Measurements from ENCODE around the gene KLF5. TPM values are rescaled to one million over a fixed set of nuclear protein-coding genes. Genes with fewer than 3 reads are reported as not detected.
"Not testable (repeated sequence)": the region's sequence is repeated elsewhere in the genome, so short reads cannot be mapped to it uniquely, and the experiment has no call there.

The KLF5 gene
- total RNA-seq, 1 donor from 2014 or later = 121 TPM

DNA sequence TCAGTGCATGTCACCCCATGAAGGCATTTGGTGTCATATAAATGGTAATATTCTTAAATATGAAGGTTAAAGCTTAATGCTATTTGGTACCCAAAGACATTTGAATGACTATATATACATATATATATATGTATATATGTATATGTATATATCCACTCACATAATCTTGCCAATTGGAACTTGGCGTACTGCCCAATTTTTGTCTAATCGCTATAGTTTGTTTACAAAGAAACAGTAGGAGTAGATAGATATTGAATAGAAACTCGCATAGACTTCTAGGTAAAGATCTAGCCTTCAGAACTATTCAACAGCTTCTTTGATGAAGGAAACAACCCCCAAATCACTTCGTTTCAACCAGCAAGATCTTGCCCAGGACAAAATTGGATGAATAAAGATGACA is 24.1 kb downstream of the KLF5 start:
- DNase-seq (ENCODE audit: low read depth) = no peak

DNA sequence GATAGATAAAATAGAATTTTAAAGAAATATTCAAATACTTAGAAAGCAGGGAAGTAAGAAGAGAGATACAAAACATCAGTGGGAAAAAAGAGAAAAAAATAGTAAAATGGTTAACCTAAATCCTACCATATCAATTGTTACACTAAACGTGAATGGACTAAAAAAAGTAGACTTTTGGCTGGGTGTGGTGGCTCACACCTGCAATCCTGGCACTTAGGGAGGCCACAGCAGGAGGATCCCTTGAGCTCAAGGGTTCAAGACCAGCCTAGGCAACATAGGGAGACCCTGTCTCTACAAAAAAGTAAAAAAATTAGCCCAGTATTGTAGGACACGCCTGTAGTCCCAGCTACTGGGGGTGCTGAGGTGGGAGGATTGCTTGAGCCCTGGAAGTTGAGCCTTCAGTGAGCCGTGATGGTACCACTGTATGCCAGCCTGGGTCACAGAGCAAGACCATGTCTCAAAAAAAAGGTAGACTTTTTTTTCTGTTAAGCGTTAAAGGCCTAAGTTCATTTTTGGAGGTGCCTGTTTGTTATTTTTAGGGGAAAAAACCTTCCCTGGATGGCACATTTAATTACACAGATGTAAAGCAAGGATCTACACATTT is 29.6 kb downstream of the KLF5 start:
- no peak for DNase-seq (ENCODE audit: low read depth)

DNA sequence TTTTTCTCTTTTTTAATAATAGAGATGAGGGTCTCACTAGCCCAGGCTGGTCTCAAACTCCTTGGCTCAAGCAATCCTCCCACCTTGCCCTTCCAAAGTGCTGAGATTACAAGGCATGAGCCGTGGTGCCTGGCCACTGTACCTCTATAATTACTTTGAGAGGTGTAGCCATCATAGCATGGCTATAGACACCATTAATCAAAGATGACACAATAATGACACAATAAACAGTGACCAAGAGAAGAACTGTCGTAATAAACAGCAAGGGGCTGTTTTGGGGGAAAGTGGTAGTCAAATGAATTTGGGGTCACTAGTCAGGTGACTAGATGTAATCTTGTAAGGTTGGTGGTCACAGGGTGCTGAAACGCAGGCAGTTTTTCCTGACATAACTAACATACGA is 30.4 kb downstream of the KLF5 start:
- DNase-seq (ENCODE audit: low read depth) = no peak

DNA sequence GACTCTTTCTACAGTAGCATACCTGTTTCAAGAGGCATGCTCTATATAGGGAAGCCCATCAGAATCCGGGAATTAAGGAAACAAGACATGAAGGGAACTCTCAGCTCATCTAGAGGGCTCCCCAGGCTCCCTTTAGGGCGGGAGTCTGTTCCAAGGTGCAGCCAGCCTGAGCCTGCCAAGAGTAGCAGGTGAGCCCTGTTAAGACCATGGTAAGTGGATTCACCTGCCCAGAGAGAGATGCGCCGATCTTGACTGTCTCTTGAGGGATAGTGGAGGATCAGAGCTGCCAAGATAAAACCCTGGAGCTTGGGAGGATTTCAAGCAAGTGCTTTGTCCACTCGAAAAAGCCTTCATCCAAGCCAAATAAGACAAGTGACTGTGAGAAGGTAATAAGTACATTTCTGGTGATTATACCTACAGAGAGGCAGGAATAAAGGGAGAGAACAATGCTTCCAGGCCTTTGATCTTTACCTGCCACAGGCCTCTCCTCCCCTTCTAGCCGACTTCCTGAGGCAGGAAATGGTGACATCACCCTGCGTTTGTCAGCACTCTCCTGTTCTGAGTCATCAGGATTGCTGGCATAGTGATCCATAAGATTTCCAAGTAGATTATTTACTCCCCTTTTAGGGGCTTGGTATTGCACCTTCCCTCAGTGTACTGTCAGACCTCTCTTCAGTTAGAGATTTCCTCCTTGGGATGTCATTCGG is 31.5 kb downstream of the KLF5 start:
- DNase-seq (ENCODE audit: low read depth) = peak; percentile 33

DNA sequence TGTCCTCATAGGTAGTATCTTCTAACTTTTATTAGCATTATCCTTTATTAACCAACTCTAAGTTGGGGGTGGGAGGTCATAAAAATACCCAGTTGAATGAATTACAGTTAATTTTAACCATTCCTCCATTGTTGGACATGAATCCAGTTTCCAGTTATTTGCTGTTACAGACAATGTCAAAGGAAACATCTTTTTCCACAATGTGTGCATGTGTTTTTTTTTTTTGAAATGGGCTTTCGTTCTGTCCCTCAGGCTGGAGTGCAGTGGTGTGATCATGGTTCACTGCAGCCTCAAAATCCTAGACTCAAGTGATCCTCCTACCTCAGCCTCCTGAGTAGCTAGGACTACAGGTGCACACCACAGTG is 32.0 kb downstream of the KLF5 start:
- DNase-seq (ENCODE audit: low read depth) = no peak

DNA sequence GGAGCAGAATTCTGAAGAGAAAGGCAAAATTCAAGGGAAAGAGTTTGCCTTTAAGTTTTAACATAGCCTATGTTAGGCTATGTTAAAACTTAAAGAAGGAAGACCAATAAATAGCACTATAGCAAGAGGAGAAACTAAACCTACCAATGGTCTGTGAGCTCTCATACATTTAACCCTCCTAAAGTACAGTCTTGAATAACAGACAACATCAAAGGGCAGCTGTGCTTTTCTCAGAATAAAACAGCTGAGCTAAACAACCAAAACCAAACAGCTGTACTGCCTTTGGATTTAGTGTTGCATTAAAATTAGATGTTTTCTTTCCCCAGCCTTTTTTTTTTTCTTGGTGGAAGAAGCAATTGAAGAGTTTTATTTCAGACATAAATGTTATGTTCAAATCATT is 34.0 kb downstream of the KLF5 start:
- DNase-seq (ENCODE audit: low read depth) = peak; percentile 94

DNA sequence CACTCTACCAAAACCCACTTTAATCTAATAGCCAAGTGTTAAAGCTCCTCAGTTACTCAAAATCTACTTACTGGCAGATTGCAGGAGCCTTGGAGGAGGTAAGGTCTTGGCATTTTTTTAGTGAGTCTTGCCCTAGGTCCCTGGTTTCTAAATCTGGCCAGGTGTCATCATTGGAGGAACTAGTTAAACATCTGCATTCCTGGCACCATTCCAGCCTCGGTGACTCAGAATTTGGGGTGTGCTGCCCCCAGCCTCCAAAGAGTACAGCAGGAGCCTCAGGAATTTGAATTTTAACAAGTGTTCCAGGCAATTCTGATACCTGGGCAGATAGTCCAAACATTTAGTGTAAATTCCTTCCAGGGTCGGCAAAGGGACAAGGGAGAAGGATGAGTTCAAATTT is 37.4 kb downstream of the KLF5 start:
- peak; percentile 64 for DNase-seq (ENCODE audit: low read depth)

DNA sequence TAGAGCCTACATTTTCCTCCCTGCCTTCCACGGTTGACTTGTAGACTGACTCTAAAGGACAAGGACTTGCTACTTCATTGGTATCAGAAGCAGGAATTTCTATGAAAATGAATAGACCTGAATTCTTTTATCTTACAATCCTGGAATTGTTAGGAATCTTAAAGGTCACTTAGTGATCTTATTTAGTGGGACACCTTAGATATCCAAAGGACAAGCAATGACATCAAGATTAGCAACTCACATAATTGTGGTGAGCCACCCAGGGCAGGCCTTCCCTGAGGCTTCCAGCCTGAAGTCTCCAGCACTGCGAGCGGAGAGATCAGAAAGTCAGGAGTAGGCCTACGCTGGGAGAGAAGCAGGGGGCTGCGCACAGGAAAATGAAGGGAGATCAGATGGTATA is 37.8 kb downstream of the KLF5 start:
- peak; percentile 78 for DNase-seq (ENCODE audit: low read depth)

DNA sequence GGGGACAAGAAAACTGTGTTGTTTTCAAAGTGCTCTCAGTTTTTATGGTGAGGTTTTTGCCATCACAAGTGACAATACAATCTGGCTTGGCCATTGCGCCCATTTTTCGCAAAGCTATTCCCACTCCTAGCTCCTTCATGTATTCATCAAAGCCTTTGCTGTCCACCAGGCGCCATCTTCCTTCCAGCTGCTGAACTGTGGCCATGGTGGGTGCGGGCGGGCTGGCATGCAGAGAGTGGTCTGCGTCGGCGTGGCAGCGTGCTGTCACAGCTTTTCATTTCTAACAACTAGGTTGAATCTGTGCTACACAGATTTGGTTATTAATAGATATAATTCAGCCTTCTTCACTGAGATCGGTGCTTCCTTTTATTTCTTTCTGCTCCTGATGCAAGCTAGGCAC is 42.0 kb downstream of the KLF5 start:
- not testable (repeated sequence) for DNase-seq (ENCODE audit: low read depth)

DNA sequence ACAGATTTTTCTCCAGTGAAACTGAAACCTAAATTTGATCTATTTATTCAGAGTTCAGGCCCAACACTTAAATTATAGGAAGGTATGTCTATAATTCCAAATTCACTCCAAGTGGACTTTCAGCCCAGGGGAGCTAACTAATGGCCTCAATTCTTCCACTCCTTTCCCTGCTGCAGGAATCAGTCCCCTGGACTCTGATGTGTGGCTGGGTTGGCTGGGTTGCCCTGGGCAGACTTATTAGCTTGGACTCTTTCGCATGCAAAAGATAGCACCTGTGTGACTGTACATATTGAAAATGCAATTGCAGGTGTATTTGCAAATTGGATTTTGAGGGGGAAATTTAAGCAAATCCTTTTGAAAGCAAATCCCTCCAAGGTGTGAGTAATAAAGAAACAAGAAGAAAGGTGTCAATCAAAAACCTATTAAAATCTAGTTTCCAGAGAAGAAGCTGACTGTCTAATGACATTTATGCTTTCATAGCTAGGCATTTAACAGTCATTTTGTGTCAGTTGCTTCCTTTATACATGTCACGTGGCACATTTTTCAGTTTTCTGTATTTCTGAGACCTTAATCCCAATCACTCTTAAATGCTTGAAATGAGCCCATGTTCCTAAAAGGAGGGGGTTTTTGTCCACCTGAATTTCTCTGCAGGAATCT is 42.7 kb downstream of the KLF5 start:
- DNase-seq (ENCODE audit: low read depth) = no peak

DNA sequence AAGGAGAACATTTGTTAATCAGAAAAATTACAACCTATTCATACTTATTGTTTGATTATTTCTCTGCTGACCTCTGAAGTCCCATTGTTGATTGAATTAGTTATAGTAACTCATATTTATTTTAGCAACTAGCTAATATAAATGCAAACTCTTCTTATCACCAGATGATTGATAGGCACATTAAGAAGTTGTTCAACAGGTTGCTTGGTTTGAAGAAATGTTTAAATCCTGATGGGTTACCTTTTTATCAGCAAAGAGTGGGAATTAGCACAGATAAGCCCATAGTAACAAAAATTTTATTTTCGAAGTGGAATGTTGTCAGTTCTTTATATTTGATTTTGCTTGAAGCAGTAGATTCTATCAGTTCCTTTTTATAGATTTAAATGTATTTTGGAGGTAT is 44.4 kb downstream of the KLF5 start:
- DNase-seq (ENCODE audit: low read depth) = no peak

DNA sequence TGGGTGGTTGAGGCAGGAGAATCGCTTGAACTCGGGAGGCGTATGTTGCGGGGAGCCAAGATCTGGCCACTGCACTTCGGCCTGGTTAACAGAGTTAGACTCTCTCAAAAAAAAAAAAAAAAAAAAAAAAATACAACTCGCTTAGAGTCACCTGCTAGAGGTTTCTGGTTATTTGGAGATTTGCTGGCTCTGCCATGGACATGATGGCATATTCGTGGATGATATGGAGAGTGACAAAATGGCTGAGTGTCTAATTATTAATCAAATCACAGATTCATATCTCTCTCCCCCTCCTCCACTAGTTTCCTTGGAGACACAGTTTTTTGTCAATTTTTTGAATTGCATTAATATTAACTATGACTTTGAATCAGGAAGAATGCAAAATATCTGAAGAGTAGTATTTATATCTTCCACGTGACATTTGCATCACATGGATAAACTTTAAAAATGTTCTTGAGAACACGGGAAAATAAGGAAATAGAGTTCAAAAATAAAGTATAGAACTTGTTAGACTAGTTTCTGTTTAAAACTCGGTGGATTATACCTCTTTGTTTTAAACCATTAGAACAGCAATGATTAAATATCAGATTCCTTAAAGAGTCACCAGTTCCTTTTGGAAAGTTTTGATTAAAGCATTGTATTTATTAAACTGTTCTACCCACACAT is 47.8 kb downstream of the KLF5 start:
- DNase-seq (ENCODE audit: low read depth) = no peak

DNA sequence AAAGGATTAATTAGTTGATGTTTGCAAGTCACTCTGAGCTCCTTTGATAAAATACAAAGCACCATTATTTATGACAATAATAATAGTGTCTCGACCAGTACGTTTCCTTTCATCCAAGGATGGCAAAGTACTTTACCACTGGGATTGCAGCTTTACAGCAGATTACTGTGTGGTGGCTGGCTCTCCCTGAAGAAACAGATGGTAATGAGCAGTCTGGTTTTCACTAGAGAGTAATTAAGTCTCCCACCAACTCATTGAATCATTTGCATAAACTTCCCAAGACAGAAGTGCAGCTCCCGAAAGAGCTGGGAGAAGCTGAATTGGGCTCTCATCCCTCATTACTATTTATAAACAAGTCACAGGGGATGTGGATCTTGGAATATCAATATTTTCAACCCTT is 48.7 kb downstream of the KLF5 start:
- DNase-seq (ENCODE audit: low read depth) = no peak

DNA sequence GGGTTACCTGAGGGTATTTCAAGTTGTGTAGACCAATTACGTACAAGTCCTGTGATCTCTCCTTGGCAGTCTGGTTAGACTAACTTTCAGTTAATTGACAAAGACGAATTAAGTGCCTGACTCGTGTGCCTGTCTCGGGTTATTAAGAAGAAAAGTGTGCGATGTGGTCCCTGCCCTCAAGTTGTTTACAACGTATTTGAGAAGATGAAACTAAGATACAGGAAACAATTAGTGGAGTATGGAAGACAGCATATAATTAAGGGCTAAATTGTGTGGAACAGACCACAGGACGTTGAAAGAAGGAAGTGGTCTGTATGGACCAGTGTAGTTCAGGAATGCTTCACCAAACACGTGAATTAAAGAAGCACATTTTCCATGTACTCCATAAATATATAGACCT is 49.2 kb downstream of the KLF5 start:
- DNase-seq (ENCODE audit: low read depth) = no peak

DNA sequence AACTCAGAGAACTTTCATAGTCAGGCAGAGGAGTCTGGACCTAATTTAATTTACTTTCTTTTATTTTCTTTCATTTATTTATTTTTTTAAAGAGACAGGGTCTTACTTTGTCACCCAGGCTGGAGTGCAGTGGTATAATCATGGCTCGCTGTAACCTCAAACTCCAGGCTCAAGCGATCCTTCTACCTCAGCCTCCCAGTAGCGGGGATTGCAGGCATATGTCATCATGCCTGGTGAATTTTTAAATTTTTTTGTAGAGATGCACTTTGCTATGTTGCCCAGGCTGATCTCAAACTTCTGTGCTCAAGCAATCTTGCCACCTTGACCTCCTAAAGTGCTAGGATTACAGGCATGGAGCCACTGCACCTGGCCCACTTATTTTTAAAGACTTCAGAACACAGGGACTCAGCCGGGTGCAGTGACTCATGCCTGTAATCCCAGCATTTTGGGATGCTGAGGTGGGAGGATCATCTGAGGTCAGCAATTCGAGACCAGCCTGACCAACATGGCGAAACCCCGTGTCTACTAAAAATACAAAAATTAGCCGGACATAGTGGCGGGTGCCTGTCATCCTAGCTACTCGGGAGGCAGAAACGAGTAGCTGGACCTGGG is 50.6 kb downstream of the KLF5 start:
- DNase-seq (ENCODE audit: low read depth) = peak; percentile 61

DNA sequence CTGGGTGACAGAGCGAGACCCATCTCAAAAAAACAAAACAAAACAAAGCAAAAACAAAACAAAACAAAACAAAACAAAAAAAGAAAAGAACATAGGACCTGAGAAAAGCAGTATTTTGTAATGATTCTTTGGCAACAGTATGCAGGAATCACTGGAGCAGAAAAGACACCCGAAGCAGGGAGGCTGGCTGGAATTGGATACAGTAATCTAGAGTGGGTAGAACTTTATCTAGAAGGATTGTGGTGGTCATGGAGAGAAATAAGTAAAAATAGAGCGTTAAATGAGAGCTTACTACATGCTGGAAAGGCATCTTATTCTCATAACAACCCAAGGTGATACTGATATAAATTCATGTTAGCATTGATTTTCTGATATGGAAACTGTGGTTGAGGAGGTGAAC is 51.2 kb downstream of the KLF5 start:
- DNase-seq (ENCODE audit: low read depth) = no peak

DNA sequence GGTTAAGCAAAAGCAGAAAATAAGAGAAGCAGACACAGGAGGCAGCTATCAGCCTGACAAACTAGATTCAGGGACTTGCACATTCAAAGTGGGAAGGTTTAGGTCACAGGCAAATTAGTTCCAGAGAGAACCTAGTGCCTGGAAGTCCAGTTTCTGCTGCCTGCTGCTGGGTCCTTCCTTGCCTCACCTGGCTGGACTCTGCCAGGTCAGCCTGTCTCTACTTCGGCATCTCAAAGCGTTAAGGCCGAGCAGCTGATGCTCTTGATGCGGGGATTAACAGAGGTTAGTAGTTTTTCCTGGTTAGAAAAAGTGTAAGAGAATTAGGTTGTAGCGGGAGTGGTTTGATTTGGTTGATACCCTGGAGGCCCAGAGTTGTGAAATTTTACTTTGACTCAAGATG is 52.0 kb downstream of the KLF5 start:
- DNase-seq (ENCODE audit: low read depth) = no peak

DNA sequence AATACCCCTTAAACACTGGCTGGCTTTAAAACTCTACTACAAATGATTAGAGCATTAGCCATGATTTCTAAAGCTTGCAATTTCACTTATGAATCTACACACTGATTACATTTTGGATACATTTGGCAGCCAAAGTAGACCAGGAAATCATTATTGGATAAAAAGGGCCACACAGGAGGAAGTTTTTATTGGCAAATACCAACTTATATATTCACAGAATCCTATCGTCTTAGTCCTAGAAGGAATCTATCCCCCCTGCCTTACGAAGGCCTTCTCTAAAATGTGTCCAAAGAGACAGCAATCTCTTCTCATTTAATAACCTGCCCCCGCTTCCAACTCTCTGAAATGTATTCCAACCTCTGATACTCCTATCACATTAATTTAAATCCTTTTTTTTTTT is 52.5 kb downstream of the KLF5 start:
- DNase-seq (ENCODE audit: low read depth) = no peak

DNA sequence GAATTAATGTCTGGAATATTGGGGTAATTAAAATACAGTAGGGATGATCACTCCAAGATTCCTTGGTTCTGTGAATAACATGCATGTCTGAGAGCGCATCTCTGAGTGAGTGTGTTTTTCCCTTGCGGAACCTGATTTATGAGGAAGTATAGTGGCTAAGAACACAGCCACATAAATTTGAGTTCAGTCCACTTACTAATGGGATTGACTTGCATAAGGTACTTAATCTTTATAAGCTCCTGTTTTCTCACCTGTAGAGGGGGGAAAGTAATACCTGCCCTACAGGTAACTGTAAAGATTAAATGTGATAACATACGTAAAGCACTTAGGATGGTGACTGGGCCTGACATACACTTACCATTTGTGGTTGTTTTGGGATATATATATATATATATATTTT is 60.8 kb downstream of the KLF5 start:
- no peak for DNase-seq (ENCODE audit: low read depth)
